Measurements from ENCODE around the gene RABEP2. TPM values are rescaled to one million over a fixed set of nuclear protein-coding genes. Genes with fewer than 3 reads are reported as not detected.

RABEP2 gene
- total RNA-seq, 1 experiment from 2014 or later, result 17.6 TPM

- TF ChIP-seq, protein P1, sequence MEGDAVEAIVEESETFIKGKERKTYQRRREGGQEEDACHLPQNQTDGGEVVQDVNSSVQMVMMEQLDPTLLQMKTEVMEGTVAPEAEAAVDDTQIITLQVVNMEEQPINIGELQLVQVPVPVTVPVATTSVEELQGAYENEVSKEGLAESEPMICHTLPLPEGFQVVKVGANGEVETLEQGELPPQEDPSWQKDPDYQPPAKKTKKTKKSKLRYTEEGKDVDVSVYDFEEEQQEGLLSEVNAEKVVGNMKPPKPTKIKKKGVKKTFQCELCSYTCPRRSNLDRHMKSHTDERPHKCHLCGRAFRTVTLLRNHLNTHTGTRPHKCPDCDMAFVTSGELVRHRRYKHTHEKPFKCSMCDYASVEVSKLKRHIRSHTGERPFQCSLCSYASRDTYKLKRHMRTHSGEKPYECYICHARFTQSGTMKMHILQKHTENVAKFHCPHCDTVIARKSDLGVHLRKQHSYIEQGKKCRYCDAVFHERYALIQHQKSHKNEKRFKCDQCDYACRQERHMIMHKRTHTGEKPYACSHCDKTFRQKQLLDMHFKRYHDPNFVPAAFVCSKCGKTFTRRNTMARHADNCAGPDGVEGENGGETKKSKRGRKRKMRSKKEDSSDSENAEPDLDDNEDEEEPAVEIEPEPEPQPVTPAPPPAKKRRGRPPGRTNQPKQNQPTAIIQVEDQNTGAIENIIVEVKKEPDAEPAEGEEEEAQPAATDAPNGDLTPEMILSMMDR (conservative IDR thresholded peaks at IDR 0.05; ENCODE audit: low read depth, low read length), result no peak
- TF ChIP-seq EZH2 (IDR thresholded peaks at IDR 0.05; ENCODE audit: borderline replicate concordance, low read depth, low read length, poor library complexity, severe bottlenecking), result no peak
- ChIA-PET POLR2A (ENCODE audit: low non-redundant PET) (no interaction called here), CTCF (no interaction called here)
- Histone ChIP-seq H3K36me3 (ENCODE audit: insufficient read depth, low read length, poor library complexity, severe bottlenecking) (no peaks in the 10 kb centered on the region), H3K4me1 (ENCODE audit: insufficient read depth, low read length, poor library complexity, severe bottlenecking) (no peaks in the 10 kb centered on the region), H3K9me3 (ENCODE audit: low read depth, low read length, poor library complexity, severe bottlenecking) (no peaks in the 10 kb centered on the region), H3K27ac (ENCODE audit: low read depth, low read length, poor library complexity, severe bottlenecking) (no peak overlapping the region), H3K27me3 (replicated peaks; ENCODE audit: insufficient read depth, low read depth, low read length, poor library complexity) (no peaks in the 10 kb centered on the region), H3K4me3 (ENCODE audit: low read depth, low read length, poor library complexity, severe bottlenecking) (no peak overlapping the region)
- BruUV-seq (replicated peaks), result no TSS peak
- intact Hi-C loops (cut with micrococcal nuclease; ENCODE audit: unreplicated experiment), result no loop called here
- no peak for DNase-seq (ENCODE audit: low spot score)
Measured at GRCh38 chr16:28902909-28903308, 22.1 kb downstream of the RABEP2 start.

DNA sequence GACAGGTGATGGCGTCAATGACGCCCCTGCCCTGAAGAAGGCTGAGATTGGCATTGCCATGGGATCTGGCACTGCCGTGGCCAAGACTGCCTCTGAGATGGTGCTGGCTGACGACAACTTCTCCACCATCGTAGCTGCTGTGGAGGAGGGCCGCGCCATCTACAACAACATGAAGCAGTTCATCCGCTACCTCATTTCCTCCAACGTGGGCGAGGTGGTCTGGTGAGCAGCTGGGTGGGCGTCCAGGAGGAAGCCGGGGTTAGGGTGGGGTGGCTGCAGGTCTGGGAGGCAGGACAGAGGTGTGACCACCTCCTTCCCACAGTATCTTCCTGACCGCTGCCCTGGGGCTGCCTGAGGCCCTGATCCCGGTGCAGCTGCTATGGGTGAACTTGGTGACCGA lies 23.2 kb downstream of the RABEP2 start:
- no TSS peak for BruUV-seq (replicated peaks)
- intact Hi-C loops (cut with micrococcal nuclease; ENCODE audit: unreplicated experiment), result no loop called here
- no peak for DNase-seq (ENCODE audit: low spot score)
- ChIA-PET CTCF (no interaction called here), POLR2A (ENCODE audit: low non-redundant PET) (no interaction called here)
- TF ChIP-seq, protein P1 (conservative IDR thresholded peaks at IDR 0.05; ENCODE audit: low read depth, low read length), result no peak
- TF ChIP-seq EZH2 (IDR thresholded peaks at IDR 0.05; ENCODE audit: borderline replicate concordance, low read depth, low read length, poor library complexity, severe bottlenecking), result no peak
- H3K36me3 ChIP-seq (ENCODE audit: insufficient read depth, low read length, poor library complexity, severe bottlenecking), result no peaks in the 10 kb centered on the region
- no peaks in the 10 kb centered on the region for H3K4me1 ChIP-seq (ENCODE audit: insufficient read depth, low read length, poor library complexity, severe bottlenecking)
- H3K9me3 ChIP-seq (ENCODE audit: low read depth, low read length, poor library complexity, severe bottlenecking), result no peaks in the 10 kb centered on the region
- H3K27me3 ChIP-seq (replicated peaks; ENCODE audit: insufficient read depth, low read depth, low read length, poor library complexity), result no peaks in the 10 kb centered on the region
- H3K27ac ChIP-seq (ENCODE audit: low read depth, low read length, poor library complexity, severe bottlenecking), result no peak overlapping the region
- H3K4me3 ChIP-seq (ENCODE audit: low read depth, low read length, poor library complexity, severe bottlenecking), result no peak overlapping the region

DNA sequence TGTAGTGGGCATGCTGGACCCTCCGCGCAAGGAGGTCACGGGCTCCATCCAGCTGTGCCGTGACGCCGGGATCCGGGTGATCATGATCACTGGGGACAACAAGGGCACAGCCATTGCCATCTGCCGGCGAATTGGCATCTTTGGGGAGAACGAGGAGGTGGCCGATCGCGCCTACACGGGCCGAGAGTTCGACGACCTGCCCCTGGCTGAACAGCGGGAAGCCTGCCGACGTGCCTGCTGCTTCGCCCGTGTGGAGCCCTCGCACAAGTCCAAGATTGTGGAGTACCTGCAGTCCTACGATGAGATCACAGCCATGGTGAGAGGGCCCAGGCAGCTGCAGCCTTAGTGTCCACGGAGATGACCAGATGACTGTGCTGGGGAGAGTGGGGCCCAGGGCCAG lies 24.4 kb downstream of the RABEP2 start:
- H3K9me3 ChIP-seq (ENCODE audit: low read depth, low read length, poor library complexity, severe bottlenecking), result no peaks in the 10 kb centered on the region
- no peaks in the 10 kb centered on the region for H3K27me3 ChIP-seq (replicated peaks; ENCODE audit: insufficient read depth, low read depth, low read length, poor library complexity)
- H3K4me1 ChIP-seq (ENCODE audit: insufficient read depth, low read length, poor library complexity, severe bottlenecking), result no peaks in the 10 kb centered on the region
- no TSS peak for BruUV-seq (replicated peaks)
- ChIA-PET POLR2A (ENCODE audit: low non-redundant PET) (no interaction called here), CTCF (no interaction called here)
- no peak overlapping the region for H3K4me3 ChIP-seq (ENCODE audit: low read depth, low read length, poor library complexity, severe bottlenecking)
- intact Hi-C loops (cut with micrococcal nuclease; ENCODE audit: unreplicated experiment), result no loop called here
- TF ChIP-seq EZH2 (IDR thresholded peaks at IDR 0.05; ENCODE audit: borderline replicate concordance, low read depth, low read length, poor library complexity, severe bottlenecking), result no peak
- TF ChIP-seq, protein P1 (conservative IDR thresholded peaks at IDR 0.05; ENCODE audit: low read depth, low read length), result no peak
- no peak for DNase-seq (ENCODE audit: low spot score)
- H3K27ac ChIP-seq (ENCODE audit: low read depth, low read length, poor library complexity, severe bottlenecking), result no peak overlapping the region
- no peaks in the 10 kb centered on the region for H3K36me3 ChIP-seq (ENCODE audit: insufficient read depth, low read length, poor library complexity, severe bottlenecking)
